ENCODE data around the gene SCAI.

DNA sequence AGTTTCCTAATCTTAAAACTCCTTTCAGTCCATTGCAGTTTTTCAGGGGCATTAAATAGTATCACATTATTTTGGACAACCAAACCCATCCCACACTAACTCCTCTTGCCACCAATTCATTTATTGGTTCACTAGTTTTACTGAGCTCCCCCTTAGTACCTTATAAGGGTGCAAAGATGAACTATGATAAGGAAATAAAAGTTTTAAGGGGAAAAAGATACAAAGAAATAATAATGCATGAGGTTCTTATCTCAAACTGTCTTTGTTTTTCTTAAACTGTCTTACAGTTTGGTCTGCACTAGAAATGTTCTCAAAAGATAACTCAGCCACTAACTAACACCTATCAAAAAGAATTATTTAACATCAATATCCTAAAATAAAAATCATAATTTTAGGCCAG, 8.4 kb downstream of the SCAI start:
- TF ChIP-seq, protein P1, sequence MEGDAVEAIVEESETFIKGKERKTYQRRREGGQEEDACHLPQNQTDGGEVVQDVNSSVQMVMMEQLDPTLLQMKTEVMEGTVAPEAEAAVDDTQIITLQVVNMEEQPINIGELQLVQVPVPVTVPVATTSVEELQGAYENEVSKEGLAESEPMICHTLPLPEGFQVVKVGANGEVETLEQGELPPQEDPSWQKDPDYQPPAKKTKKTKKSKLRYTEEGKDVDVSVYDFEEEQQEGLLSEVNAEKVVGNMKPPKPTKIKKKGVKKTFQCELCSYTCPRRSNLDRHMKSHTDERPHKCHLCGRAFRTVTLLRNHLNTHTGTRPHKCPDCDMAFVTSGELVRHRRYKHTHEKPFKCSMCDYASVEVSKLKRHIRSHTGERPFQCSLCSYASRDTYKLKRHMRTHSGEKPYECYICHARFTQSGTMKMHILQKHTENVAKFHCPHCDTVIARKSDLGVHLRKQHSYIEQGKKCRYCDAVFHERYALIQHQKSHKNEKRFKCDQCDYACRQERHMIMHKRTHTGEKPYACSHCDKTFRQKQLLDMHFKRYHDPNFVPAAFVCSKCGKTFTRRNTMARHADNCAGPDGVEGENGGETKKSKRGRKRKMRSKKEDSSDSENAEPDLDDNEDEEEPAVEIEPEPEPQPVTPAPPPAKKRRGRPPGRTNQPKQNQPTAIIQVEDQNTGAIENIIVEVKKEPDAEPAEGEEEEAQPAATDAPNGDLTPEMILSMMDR (conservative IDR thresholded peaks at IDR 0.05; ENCODE audit: low read depth in 2 of 2), result no peak
- TF ChIP-seq CREB1 (CRISPR knock-in tag; IDR thresholded peaks at IDR 0.05; ENCODE audit: low read depth), result no peak
- TF ChIP-seq POLR2AphosphoS5 (IDR thresholded peaks at IDR 0.05; ENCODE audit: low read depth), result no peak
- TF ChIP-seq, protein P2, sequence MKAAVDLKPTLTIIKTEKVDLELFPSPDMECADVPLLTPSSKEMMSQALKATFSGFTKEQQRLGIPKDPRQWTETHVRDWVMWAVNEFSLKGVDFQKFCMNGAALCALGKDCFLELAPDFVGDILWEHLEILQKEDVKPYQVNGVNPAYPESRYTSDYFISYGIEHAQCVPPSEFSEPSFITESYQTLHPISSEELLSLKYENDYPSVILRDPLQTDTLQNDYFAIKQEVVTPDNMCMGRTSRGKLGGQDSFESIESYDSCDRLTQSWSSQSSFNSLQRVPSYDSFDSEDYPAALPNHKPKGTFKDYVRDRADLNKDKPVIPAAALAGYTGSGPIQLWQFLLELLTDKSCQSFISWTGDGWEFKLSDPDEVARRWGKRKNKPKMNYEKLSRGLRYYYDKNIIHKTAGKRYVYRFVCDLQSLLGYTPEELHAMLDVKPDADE (IDR thresholded peaks at IDR 0.05), result no peak
- TF ChIP-seq EZH2phosphoT487 (IDR thresholded peaks at IDR 0.05; ENCODE audit: unreplicated experiment), result no peak
- TF ChIP-seq JUNB (IDR thresholded peaks at IDR 0.05; ENCODE audit: unreplicated experiment), result no peak
- no peak for TF ChIP-seq ZNF331 (CRISPR knock-in tag; IDR thresholded peaks at IDR 0.05; ENCODE audit: low read depth)
- no peak for TF ChIP-seq EZH2 (IDR thresholded peaks at IDR 0.05; ENCODE audit: low read depth, unreplicated experiment)
